IMR-90 (cell line): Measurements from ENCODE around the gene MID2. TPM values are rescaled to one million over a fixed set of nuclear protein-coding genes. Genes with fewer than 3 reads are reported as not detected.

Source experiments
- ATAC-seq: fragments of 200-7000 bp; cut with Tn5 transposase; 2 replicates; pipeline ENCODE4 v1.9.1; 2020; ENCODE audit warnings: low read depth, mild to moderate bottlenecking, moderate library complexity
- BruUV-seq: library from RNA; stranded (reverse); fragments of 400-500 nt; replicated peaks from 2 replicates; lab custom pipeline; 2021; lab: Mats Ljungman, UMichigan
- CTCF ChIA-PET: fragments of 300-600 bp; formaldehyde crosslinking; extraction: SDS; loops from one replicate; lab custom pipeline; 2021; ENCODE audit warnings: antibody characterized with exemption; lab: Yijun Ruan, JAX
- POLR2A ChIA-PET: fragments of 300-600 bp; sonication (Branson Sonifier 250); formaldehyde crosslinking; loops from one replicate; lab custom pipeline; 2022; ENCODE audit warnings: antibody characterized with exemption; ENCODE audit not compliant: unreplicated experiment; lab: Charles Lee
- DNase-seq: peaks from one replicate; pipeline ENCODE4 v3.0.0; 2013
- H2AFZ ChIP-seq: replicated peaks from 2 replicates; pipeline ENCODE3; 2013; ENCODE audit warnings: low read length, mild to moderate bottlenecking; ENCODE audit not compliant: poor library complexity
- H2AK5ac ChIP-seq: 2 replicates; pipeline ENCODE4 v1.6.1; 2013; ENCODE audit warnings: low read depth, low read length, inconsistent platforms
- H2AK9ac ChIP-seq: replicated peaks from 2 replicates; pipeline ENCODE3; 2013; ENCODE audit warnings: mild to moderate bottlenecking, low read depth, low read length, moderate library complexity; ENCODE audit not compliant: poor library complexity
- H2BK120ac ChIP-seq: 2 replicates; pipeline ENCODE4 v1.6.1; 2013; ENCODE audit warnings: low read depth, low read length, inconsistent platforms
- H2BK15ac ChIP-seq: 3 replicates; pipeline ENCODE4 v1.6.1; 2013; ENCODE audit warnings: low read depth, low read length, inconsistent platforms
- H2BK20ac ChIP-seq: 2 replicates; pipeline ENCODE4 v1.6.1; 2013; ENCODE audit warnings: low read depth, mild to moderate bottlenecking, inconsistent platforms, low read length, moderate library complexity
- H2BK5ac ChIP-seq: 2 replicates; pipeline ENCODE4 v1.6.1; 2013; ENCODE audit warnings: mild to moderate bottlenecking, low read depth, low read length, inconsistent platforms; ENCODE audit not compliant: poor library complexity, severe bottlenecking
- H3K14ac ChIP-seq: replicated peaks from 2 replicates; pipeline ENCODE4 v1.6.1; 2013; ENCODE audit warnings: low read depth, low read length, inconsistent platforms
- H3K18ac ChIP-seq: 2 replicates; pipeline ENCODE4 v1.6.1; 2013; ENCODE audit warnings: low read depth, low read length, control low read depth
- H3K23ac ChIP-seq: 2 replicates; pipeline ENCODE4 v1.6.1; 2013; ENCODE audit warnings: low read depth, low read length, inconsistent platforms
- H3K27ac ChIP-seq: 2 replicates; pipeline ENCODE4 v1.5.1; 2013; ENCODE audit warnings: mild to moderate bottlenecking, control low read depth, low read length; ENCODE audit not compliant: insufficient read depth
- H3K27me3 ChIP-seq: 2 replicates; pipeline ENCODE4 v1.6.1; 2013; ENCODE audit warnings: low read length; ENCODE audit not compliant: control insufficient read depth, insufficient read depth
- H3K36me3 ChIP-seq: 2 replicates; pipeline ENCODE4 v1.6.1; 2013; ENCODE audit warnings: low read length, mixed read lengths; ENCODE audit not compliant: control insufficient read depth, insufficient read depth
- H3K4ac ChIP-seq: 2 replicates; pipeline ENCODE4 v1.6.1; 2013; ENCODE audit warnings: low read depth, low read length, inconsistent platforms
- H3K4me1 ChIP-seq: 2 replicates; pipeline ENCODE4 v1.6.1; 2013; ENCODE audit warnings: low read length, mixed read lengths; ENCODE audit not compliant: control insufficient read depth, insufficient read depth
- H3K4me2 ChIP-seq: 2 replicates; pipeline ENCODE4 v1.6.1; 2013; ENCODE audit warnings: low read depth, mild to moderate bottlenecking, control low read depth, low read length, moderate library complexity
- H3K4me3 ChIP-seq: 2 replicates; pipeline ENCODE4 v1.5.1; 2013; ENCODE audit warnings: low read depth, mild to moderate bottlenecking, control low read depth, low read length, moderate library complexity; ENCODE audit not compliant: insufficient read depth
- H3K56ac ChIP-seq: 2 replicates; pipeline ENCODE4 v1.6.1; 2013; ENCODE audit warnings: low read length, inconsistent platforms; ENCODE audit not compliant: insufficient read depth; ENCODE audit errors: extremely low read depth
- H3K79me1 ChIP-seq, 2 experiments: 2 replicates each; pipeline ENCODE4 v1.6.1; 2013; ENCODE audit warnings: low read length in 2 of 2, inconsistent platforms in 1 of 2, low read depth in 1 of 2
- H3K9ac ChIP-seq: 2 replicates; pipeline ENCODE4 v1.6.1; 2013; ENCODE audit warnings: low read depth, low read length, control low read depth
- H3K9me1 ChIP-seq: 2 replicates; pipeline ENCODE4 v1.6.1; 2013; ENCODE audit warnings: low read length, inconsistent platforms; ENCODE audit not compliant: insufficient read depth
- H3K9me3 ChIP-seq: 2 replicates; pipeline ENCODE4 v1.6.1; 2013; ENCODE audit warnings: low read length; ENCODE audit not compliant: control insufficient read depth, insufficient read depth
- H4K20me1 ChIP-seq: 2 replicates; pipeline ENCODE4 v1.6.1; 2013; ENCODE audit warnings: low read length, inconsistent platforms; ENCODE audit not compliant: insufficient read depth
- H4K5ac ChIP-seq: 2 replicates; pipeline ENCODE4 v1.6.1; 2013; ENCODE audit warnings: mild to moderate bottlenecking, low read depth, low read length, control low read depth
- H4K8ac ChIP-seq, 2 experiments: 2 replicates each; pipeline ENCODE4 v1.6.1; 2013; ENCODE audit warnings: low read depth in 2 of 2, low read length in 2 of 2, control low read depth in 1 of 2, inconsistent platforms in 1 of 2
- H4K91ac ChIP-seq: 2 replicates; pipeline ENCODE4 v1.6.1; 2013; ENCODE audit warnings: low read depth, low read length, inconsistent platforms; ENCODE audit not compliant: insufficient read depth
- BHLHE40 ChIP-seq: fragments of 150-350 bp; IDR thresholded peaks from 2 replicates; pipeline ENCODE4 v1.6.1; 2016; ENCODE audit warnings: mild to moderate bottlenecking, low read depth, low read length
- MAZ ChIP-seq: IDR thresholded peaks from 2 replicates; pipeline ENCODE4 v1.6.1; 2012; ENCODE audit warnings: low read depth, mild to moderate bottlenecking, low read length, improper control_type of control experiment, moderate library complexity, borderline replicate concordance
- POLR2A ChIP-seq: IDR thresholded peaks from 2 replicates; pipeline ENCODE4 v1.6.1; 2012; ENCODE audit warnings: mild to moderate bottlenecking, low read depth, low read length
- RAD21 ChIP-seq: IDR thresholded peaks from 2 replicates; pipeline ENCODE4 v1.6.1; 2012; ENCODE audit warnings: low read length, improper control_type of control experiment
- RCOR1 ChIP-seq: IDR thresholded peaks from 2 replicates; pipeline ENCODE4 v1.6.1; 2012; ENCODE audit warnings: mild to moderate bottlenecking, low read length, improper control_type of control experiment; ENCODE audit not compliant: insufficient replicate concordance
- WGBS, 2 experiments: methylation state at CpG; one replicate each; pipeline versions ENCODE4 v1.1.5 to v1.1.7; 2013; ENCODE audit warnings: missing lambda C conversion rate in 2 of 2; ENCODE audit not compliant: insufficient read length in 1 of 2; ENCODE audit errors: extremely low coverage in 2 of 2; 5-methylcytosine and 5-hydroxymethylcytosine counted together
- dilution Hi-C: fragments of 300-500 bp; cut with HindIII; formaldehyde crosslinking; loops from one replicate; pipeline ENCODE4 v1.14.3; 2018; ENCODE audit warnings: low sequenced_read_pairs; ENCODE audit not compliant: unreplicated experiment
- in situ Hi-C: fragments of 300-500 bp; cut with MboI; formaldehyde crosslinking; loops from 3 replicates; pipeline ENCODE4 v1.14.3; 2019; ENCODE audit warnings: low sequenced_read_pairs, inconsistent platforms, mixed read lengths
- intact Hi-C: fragments of 100-400 bp; cut with micrococcal nuclease; formaldehyde crosslinking; loops from 2 replicates; pipeline ENCODE4 v1.10.0; 2022
- polyA plus RNA-seq, 3 experiments: library from polyadenylated mRNA; depleted of rRNA; stranded (reverse); fragments of >200 nt; gene quantifications; 2 replicates each; pipeline ENCODE4 v1.2.3, GENCODE V29; 2012; ENCODE audit warnings: low replicate concordance in 1 of 3
- total RNA-seq: library from RNA; depleted of rRNA; stranded (reverse); fragments of >200 nt; gene quantifications from 2 replicates; pipeline ENCODE4 v1.2.3, GENCODE V29; 2012

Gene MID2
- total and polyA plus RNA-seq, 2 of the 4 experiments (the other 2 are of a cell fraction), result 1.1 to 4.7 TPM

GRCh38 chrX:107936434-107936730, 110.7 kb downstream of the MID2 start:
- in situ Hi-C loops (no loop called here), intact Hi-C loops (no loop called here), dilution Hi-C loops (no loop called here)
- Histone ChIP-seq H3K4me3 (no peak overlapping the region), H3K4me1 (no peaks in the 10 kb centered on the region), H3K27ac (no peak overlapping the region), H3K9ac (no peak overlapping the region), H3K23ac (no peak overlapping the region), H3K4me2 (no peak overlapping the region), H3K14ac (no peak overlapping the region), H2AFZ (no peak overlapping the region), H3K9me1 (no peaks in the 10 kb centered on the region), H2BK5ac (no peak overlapping the region), H2AK5ac (no peak overlapping the region), H3K4ac (no peak overlapping the region), H4K8ac (no peak overlapping the region), H4K91ac (no peak overlapping the region), H3K56ac (no peak overlapping the region), H4K20me1 (no peaks in the 10 kb centered on the region), H3K9me3 (no peaks in the 10 kb centered on the region), H3K79me1 (no peaks in the 10 kb centered on the region), H3K18ac (no peak overlapping the region), H3K27me3 (no peaks in the 10 kb centered on the region; the same call in 1 of the 2 replicates), H2BK15ac (no peak overlapping the region), H4K5ac (no peak overlapping the region), H2BK120ac (no peak overlapping the region), H2AK9ac (no peak overlapping the region), H3K36me3 (no peaks in the 10 kb centered on the region), H2BK20ac (no peak overlapping the region)
- ChIA-PET POLR2A (no interaction called here), CTCF (no interaction called here)
- no peak for ATAC-seq
- DNase-seq, result no peak
- TF ChIP-seq RAD21 (no peak), RCOR1 (no peak), BHLHE40 (no peak), MAZ (no peak), POLR2A (no peak)
- WGBS, 2 experiments, result 42% methylated on average over 11 of the region's 16 CpGs; no CpG with 5 or more reads in 1 of the 2 experiments
- no TSS peak for BruUV-seq
